Stimulated activated CD8-positive, alpha-beta memory T cell treated with anti-CD3 and anti-CD28 coated beads, Interleukin-2, amount 100 ng/mL, for 48 hours (primary cell): ENCODE data around the gene MAD1L1.

Source experiments
- DNase-seq, 2 donors: peaks; one replicate each; pipeline ENCODE4 v3.0.0-alpha.2; 2020; ENCODE audit warnings: low read depth in 2 of 2

Gene MAD1L1

GRCh38 chr7:2242541-2243429, 10.0 kb upstream of the MAD1L1 start:
- DNase-seq = no peak

- DNase-seq = peak; percentile 75 to 83
These were observed 9.1 kb upstream of the MAD1L1 start, which contains the start of the genes MRM2 and NUDT1 for GRCh38 chr7:2241580-2242540. MRM2 (minus strand) TSS chr7:2242205; CDS start chr7:2242169, 36 bp downstream. NUDT1 (plus strand) TSS chr7:2242226; CDS start chr7:2244575, 2,349 bp downstream.

- DNase-seq = no peak
These were observed 6.5 kb upstream of the MAD1L1 start for GRCh38 chr7:2239242-2239641.

GRCh38 chr7:2237109-2237602, 4.4 kb upstream of the MAD1L1 start:
- no peak for DNase-seq

GRCh38 chr7:2233926-2234325, 1.2 kb upstream of the MAD1L1 start:
- DNase-seq = no peak

GRCh38 chr7:2231992-2232765, 566 bp downstream of the MAD1L1 start:
- no peak for DNase-seq

- DNase-seq = no peak
These were observed 1.9 kb downstream of the MAD1L1 start for GRCh38 chr7:2230882-2231281.

GRCh38 chr7:2230226-2230625, 2.5 kb downstream of the MAD1L1 start:
- no peak for DNase-seq

GRCh38 chr7:2229467-2229866, 3.3 kb downstream of the MAD1L1 start:
- no peak for DNase-seq

GRCh38 chr7:2228921-2229320, 3.8 kb downstream of the MAD1L1 start:
- no peak for DNase-seq

GRCh38 chr7:2227699-2228098, 5.0 kb downstream of the MAD1L1 start:
- no peak for DNase-seq

GRCh38 chr7:2225830-2226229, 6.9 kb downstream of the MAD1L1 start:
- DNase-seq = no peak

GRCh38 chr7:2225336-2225735, 7.4 kb downstream of the MAD1L1 start:
- DNase-seq = no peak

- no peak for DNase-seq
These were observed 7.8 kb downstream of the MAD1L1 start for GRCh38 chr7:2224934-2225333.

GRCh38 chr7:2224491-2224928, 8.2 kb downstream of the MAD1L1 start:
- no peak for DNase-seq

- DNase-seq = no peak
These were observed 9.4 kb downstream of the MAD1L1 start for GRCh38 chr7:2223321-2223720.

GRCh38 chr7:2222516-2222915, 10.2 kb downstream of the MAD1L1 start:
- no peak for DNase-seq

- no peak for DNase-seq
These were observed 11.8 kb downstream of the MAD1L1 start for GRCh38 chr7:2220954-2221353.

- DNase-seq = no peak
These were observed 12.2 kb downstream of the MAD1L1 start for GRCh38 chr7:2220506-2220905.

GRCh38 chr7:2220030-2220429, 12.7 kb downstream of the MAD1L1 start:
- DNase-seq = no peak

- DNase-seq = no peak
These were observed 13.1 kb downstream of the MAD1L1 start for GRCh38 chr7:2219606-2220005.
